ENCODE results near the gene GUCD1.
A peak's percentile ranks its signal among the peaks of the same experiment; 100 is the strongest.
"Not testable (repeated sequence)": the region's sequence is repeated elsewhere in the genome, so short reads cannot be mapped to it uniquely, and the experiment has no call there.

The GUCD1 gene

GRCh38 chr22:24554313-24555164, at the start of gene GUCD1:
TSS of gene GUCD1 (minus strand) at chr22:24555138. CDS start at chr22:24554991, 147 bp downstream.
- DNase-seq: peak in 1 of 2 experiments; percentile 51

GRCh38 chr22:24603770-24604629, 49.1 kb upstream of the GUCD1 start:
- DNase-seq: not testable (repeated sequence)

- not testable (repeated sequence) for DNase-seq
Measured at GRCh38 chr22:24602847-24603769, 48.2 kb upstream of the GUCD1 start, which contains the start of gene GGT1. TSS of gene GGT1 (plus strand) at chr22:24603193. CDS start at chr22:24611082, 7,889 bp downstream.

GRCh38 chr22:24602105-24602749, 47.3 kb upstream of the GUCD1 start:
- not testable (repeated sequence) for DNase-seq

GRCh38 chr22:24601217-24602104, 46.5 kb upstream of the GUCD1 start:
- no peak for DNase-seq

GRCh38 chr22:24599958-24600715, 45.2 kb upstream of the GUCD1 start:
- not testable (repeated sequence) for DNase-seq

- peak in 1 of 2 experiments; percentile 29 for DNase-seq
Measured at GRCh38 chr22:24599514-24599913, 44.6 kb upstream of the GUCD1 start.

GRCh38 chr22:24597076-24597475, 42.1 kb upstream of the GUCD1 start:
- not testable (repeated sequence) for DNase-seq

GRCh38 chr22:24595863-24596262, 40.9 kb upstream of the GUCD1 start:
- DNase-seq: no peak

GRCh38 chr22:24595228-24595627, 40.3 kb upstream of the GUCD1 start:
- no peak for DNase-seq

- peak in 1 of 2 experiments; percentile 41 for DNase-seq
Measured at GRCh38 chr22:24594569-24595120, 39.7 kb upstream of the GUCD1 start.

- DNase-seq: no peak
Measured at GRCh38 chr22:24593836-24594568, 39.1 kb upstream of the GUCD1 start.

- DNase-seq: not testable (repeated sequence)
Measured at GRCh38 chr22:24593559-24593835, 38.6 kb upstream of the GUCD1 start.

- peak in 1 of 2 experiments; percentile 35 for DNase-seq
Measured at GRCh38 chr22:24592851-24593558, 38.1 kb upstream of the GUCD1 start, which contains the start of gene LRRC75B. TSS of gene LRRC75B (minus strand) at chr22:24593073. CDS start at chr22:24593039, 34 bp downstream.

- peak in 1 of 2 experiments; percentile 12 for DNase-seq
Measured at GRCh38 chr22:24592058-24592850, 37.3 kb upstream of the GUCD1 start.

GRCh38 chr22:24591286-24591830, 36.4 kb upstream of the GUCD1 start:
- DNase-seq: no peak

- no peak for DNase-seq
Measured at GRCh38 chr22:24590596-24591173, 35.7 kb upstream of the GUCD1 start.
